Epithelial cell of proximal tubule (primary cell): ENCODE measurements around the gene BSG. TPM values are rescaled to one million over a fixed set of nuclear protein-coding genes. Genes with fewer than 3 reads are reported as not detected.
"Not testable (repeated sequence)": the region's sequence is repeated elsewhere in the genome, so short reads cannot be mapped to it uniquely, and the experiment has no call there.

Source experiments
- DNase-seq: peaks from one replicate; pipeline ENCODE4 v3.0.0-alpha.2; 2011; ENCODE audit warnings: low read depth
- H3K4me3 ChIP-seq: 2 replicates; pipeline ENCODE4 v1.5.1; 2011; ENCODE audit warnings: low read depth, mild to moderate bottlenecking, low read length
- total RNA-seq: library from RNA; depleted of rRNA; stranded (reverse); fragments of >200 nt; gene quantifications from 2 replicates; pipeline ENCODE4 v1.2.3, GENCODE V29; 2015
- TF ChIP-seq, protein P1 (sequence below): conservative IDR thresholded peaks from 2 replicates; pipeline ENCODE4 v1.5.1; 2012; ENCODE audit warnings: low read depth, mild to moderate bottlenecking, low read length

The BSG gene
- total RNA-seq, 1 donor from 2014 or later = 705 TPM

DNA sequence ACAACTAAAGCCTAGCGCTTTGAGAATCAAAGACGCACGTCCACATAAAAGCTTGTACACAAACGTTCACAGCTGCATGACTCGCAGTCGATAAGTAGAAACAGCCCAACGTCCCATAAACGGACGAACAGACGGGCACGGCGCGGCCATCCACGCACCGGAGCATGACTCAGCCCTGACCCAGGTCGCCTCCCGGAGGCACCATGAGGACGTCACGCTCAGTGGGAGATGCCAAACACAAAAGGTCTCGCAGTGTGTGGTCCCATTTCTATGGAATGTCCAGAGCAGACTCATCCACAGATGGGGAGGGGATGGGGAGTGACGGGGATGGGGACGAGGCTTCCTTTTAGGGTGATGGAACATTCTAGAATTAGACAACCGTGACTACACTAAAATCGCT lies 51.6 kb downstream of the BSG start:
- TF ChIP-seq, protein P1, sequence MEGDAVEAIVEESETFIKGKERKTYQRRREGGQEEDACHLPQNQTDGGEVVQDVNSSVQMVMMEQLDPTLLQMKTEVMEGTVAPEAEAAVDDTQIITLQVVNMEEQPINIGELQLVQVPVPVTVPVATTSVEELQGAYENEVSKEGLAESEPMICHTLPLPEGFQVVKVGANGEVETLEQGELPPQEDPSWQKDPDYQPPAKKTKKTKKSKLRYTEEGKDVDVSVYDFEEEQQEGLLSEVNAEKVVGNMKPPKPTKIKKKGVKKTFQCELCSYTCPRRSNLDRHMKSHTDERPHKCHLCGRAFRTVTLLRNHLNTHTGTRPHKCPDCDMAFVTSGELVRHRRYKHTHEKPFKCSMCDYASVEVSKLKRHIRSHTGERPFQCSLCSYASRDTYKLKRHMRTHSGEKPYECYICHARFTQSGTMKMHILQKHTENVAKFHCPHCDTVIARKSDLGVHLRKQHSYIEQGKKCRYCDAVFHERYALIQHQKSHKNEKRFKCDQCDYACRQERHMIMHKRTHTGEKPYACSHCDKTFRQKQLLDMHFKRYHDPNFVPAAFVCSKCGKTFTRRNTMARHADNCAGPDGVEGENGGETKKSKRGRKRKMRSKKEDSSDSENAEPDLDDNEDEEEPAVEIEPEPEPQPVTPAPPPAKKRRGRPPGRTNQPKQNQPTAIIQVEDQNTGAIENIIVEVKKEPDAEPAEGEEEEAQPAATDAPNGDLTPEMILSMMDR = no peak
- no peak overlapping the region for H3K4me3 ChIP-seq
- no peak for DNase-seq

DNA sequence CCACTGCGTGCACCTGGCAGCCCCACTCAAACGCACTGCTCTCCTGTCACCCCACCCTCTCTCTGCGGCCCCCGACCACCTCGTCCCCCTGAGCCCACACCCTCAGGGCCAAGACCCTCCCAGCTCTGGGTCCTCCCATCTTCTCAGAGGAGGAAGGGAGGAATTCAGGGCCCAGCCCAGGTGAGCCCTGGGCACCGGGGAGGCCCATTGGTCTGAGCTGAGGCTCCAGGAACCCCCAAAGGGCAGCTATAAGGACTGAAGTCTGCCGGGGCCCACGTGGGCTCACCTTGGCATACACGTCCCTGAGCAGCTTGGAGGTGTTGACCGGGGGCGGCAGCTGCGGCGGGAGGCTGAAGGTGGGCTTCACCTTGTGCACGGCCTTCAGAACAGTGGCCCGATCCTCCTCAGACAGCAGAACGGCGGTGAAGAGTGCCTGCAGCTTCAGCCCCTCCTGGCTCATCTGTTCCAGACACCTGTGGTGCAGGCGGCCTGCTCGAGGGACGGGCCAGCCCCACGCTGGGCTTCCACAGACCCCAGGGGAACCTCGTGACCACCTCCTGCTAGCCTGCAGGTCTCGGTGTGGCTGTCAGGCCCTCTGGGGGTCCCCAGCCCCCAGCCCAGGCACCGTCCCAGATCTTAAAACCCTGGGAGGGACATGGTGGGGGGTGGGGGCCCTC lies 52.2 kb downstream of the BSG start:
- no peak overlapping the region for H3K4me3 ChIP-seq
- DNase-seq = no peak
- TF ChIP-seq, protein P1 = no peak

DNA sequence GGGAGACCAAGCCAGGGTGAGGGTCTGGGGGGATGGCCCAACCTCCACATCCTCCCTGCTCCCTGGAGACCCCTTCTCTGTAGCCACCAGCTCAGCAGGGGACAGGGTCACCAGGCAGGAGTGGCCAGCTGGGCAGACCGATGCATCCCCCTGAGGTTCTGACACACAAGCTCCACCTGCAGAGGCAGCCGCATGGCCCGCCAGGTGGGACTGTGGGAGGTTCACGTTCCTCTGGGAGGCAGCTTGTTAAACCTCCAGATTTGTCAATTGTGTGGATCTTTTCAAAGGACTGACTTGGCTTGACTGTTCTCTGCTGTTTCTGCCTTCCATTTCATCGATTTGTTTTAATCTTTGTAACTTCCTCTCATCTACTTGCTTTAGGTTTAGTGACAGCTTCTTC lies 52.9 kb downstream of the BSG start:
- DNase-seq = no peak
- TF ChIP-seq, protein P1 = no peak
- no peak overlapping the region for H3K4me3 ChIP-seq

DNA sequence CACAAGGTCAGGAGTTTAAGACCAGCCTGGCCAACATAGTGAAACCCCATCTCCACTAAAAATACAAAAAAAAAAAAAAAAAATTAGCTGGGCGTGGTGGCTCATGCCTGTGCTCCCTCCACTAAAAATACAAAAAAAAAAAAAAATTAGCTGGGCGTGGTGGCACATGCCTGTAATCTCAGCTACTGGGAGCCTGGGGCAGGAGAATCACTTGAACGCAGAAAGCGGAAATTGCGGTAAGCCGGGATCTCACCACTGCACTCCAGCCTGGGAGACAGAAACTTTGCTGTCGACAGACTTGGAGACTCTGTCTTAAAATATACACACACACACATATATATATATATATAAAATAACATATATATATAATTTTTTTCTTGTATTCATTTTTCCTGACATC lies 54.2 kb downstream of the BSG start:
- not testable (repeated sequence) for DNase-seq, H3K4me3 ChIP-seq

DNA sequence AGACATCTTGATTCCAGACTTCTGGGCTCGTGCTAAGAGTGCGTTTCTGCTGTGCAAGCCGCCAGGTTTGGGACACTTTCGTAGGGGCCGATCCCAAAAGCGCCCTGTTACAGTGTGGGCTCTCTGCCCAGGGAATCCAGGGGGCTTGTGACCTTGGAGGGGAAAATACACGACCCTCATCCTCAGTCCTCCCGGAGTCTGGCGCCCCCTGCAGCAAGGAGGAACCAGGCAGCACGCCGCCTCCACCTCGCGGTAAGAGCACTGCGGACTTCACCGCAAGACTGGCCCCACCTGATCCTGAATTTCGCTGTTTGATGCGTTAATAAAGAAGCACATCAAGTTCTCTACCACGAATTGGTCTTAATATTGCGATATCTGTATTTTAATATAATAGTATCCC lies 55.8 kb downstream of the BSG start:
- DNase-seq = no peak
- H3K4me3 ChIP-seq = no peak overlapping the region
- TF ChIP-seq, protein P1 = peak; percentile 54

DNA sequence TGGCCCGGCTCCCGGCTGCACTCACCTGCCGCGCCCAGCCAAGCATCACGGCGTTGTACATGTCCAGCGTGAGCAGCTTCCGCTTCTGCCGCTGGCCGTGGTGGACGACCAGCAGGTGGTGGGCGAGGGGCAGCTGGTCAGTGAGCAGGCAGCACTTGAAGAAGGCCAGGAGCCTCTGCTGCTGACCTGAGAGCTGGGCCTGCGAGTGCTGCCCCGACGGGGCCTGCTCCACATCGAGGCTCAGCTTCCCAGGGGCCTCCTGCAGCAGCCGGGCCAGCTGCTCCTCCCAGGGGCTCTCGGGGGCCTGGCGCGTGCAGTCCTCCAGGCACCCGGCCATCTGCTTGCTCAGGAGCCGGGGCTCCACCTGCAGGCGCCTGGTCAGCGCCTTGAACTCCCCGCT lies 57.1 kb downstream of the BSG start:
- DNase-seq, H3K4me3 ChIP-seq: not testable (repeated sequence)

DNA sequence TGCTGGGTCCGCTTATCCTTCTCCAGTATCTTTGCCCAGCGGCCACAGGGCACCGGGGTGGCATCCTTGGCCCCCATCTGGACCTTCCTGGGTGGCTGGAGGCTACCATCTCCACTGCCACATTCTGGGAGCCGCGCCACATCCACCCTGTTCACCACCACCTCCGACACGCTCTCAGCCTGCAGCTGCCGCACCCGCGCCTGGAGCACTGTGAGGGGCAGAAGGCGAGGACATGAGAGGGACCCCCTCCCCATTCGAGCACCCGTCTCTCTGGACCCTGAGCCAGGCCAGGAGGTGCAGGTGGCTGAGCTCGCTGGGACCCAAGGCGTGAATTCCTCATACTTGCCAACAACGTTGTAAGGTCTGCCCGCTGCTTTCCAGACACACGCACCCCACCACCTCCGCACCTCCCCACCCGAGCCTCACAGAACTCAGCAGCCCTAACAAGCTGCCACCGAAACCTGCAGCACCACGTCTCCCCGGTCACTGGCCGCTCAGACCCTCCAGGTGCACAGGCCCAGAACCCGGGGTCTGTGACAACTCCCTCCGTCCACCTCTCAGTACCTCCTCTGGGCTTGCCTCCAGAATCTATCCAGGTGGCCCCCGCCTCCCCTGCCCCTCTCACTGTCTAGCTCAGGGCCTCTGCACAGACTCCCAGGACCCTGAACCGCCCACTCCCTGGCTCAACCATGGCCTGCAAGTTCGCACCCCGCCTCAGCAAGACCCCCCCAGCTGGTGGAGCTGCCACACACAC lies 57.7 kb downstream of the BSG start:
- TF ChIP-seq, protein P1 = no peak
- DNase-seq = no peak
- no peak overlapping the region for H3K4me3 ChIP-seq

DNA sequence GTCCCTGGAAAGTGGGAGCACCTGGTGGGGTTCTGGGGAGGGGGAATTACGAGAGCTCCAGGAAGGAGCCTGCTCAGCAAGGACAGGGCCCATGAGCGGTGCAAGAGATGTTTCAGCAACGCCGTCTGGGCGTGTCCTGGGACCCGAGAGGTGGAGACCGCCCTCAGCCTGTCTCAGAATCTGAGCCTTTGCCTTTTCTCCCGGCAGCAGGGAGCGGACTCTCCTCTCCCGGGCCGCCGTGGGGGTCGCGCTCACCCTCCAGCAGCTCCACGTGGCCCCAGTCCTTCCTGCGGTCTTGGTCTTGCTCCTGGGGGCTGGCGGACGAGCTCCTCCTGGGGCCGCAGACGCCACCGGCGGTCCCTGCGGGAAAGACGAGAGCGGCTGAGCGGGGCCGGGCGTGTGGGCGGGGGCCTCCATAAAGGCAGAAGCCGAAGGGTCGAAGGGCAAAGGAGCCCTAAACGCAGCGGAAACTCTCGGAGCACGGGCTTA lies 60.2 kb downstream of the BSG start:
- TF ChIP-seq, protein P1 = no peak
- DNase-seq = no peak

More for the DNA sequence above, 60.2 kb downstream of the BSG start:
- H3K4me3 ChIP-seq = peak overlapping the region; percentile 89
